ENCODE measurements around the gene ZFP3. TPM values are rescaled to one million over a fixed set of nuclear protein-coding genes. Genes with fewer than 3 reads are reported as not detected.
"Not testable (repeated sequence)": the region's sequence is repeated elsewhere in the genome, so short reads cannot be mapped to it uniquely, and the experiment has no call there.

ZFP3 gene
- polyA plus RNA-seq, 4 donors: 11.9 to 15.7 (median 14.4) TPM

GRCh38 chr17:5136580-5137412 lies 58.5 kb downstream of the ZFP3 start:
- DNase-seq (ENCODE audit: low read depth in 4 of 4, low spot score in 2 of 4): not testable (repeated sequence)

- not testable (repeated sequence) for DNase-seq (ENCODE audit: low read depth in 4 of 4, low spot score in 2 of 4)
These were observed 59.4 kb downstream of the ZFP3 start for GRCh38 chr17:5137511-5138197.

- not testable (repeated sequence) for DNase-seq (ENCODE audit: low read depth in 4 of 4, low spot score in 2 of 4)
These were observed 59.9 kb downstream of the ZFP3 start for GRCh38 chr17:5138198-5138544.

DNA sequence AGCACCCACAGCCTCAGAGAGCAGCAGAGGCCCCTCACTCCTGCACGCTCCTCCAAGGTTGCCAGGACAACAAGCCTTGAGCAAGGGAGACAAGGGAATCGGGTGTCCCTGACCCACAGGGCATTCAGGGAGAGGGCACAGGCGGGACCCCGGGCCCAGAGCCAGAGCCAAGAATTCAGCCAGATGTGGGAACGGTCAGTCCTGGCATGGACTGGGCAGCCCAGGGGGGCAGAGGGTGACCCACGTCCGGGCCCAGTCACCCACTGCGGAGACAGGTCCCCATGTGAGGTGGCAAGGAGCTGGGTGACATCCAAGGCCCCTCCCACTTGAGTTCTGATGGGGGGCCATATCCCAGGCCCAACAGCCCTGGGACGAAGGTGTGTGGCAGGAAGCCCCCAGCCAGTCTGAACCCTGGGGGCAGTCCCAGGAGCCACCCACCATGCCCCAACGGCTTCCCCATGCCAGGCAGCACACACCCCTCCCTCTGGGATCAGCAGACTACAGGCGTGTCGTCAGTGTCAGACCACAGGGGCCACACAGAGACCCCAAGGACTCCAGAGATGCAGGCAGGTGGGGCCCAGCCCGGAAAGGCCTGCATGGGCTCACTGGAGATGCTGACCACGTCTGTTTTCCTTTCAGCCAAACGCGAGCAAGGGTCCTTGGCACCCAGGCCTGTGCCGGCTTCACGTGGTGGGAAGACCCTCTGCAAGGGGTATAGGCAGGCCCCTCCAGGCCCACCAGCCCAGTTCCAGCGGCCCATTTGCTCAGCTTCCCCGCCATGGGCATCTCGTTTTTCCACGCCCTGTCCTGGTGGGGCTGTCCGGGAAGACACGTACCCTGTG lies 60.6 kb downstream of the ZFP3 start:
- DNase-seq (ENCODE audit: low read depth in 4 of 4, low spot score in 2 of 4): no peak

- no peak for DNase-seq (ENCODE audit: low read depth in 4 of 4, low spot score in 2 of 4)
These were observed 61.1 kb downstream of the ZFP3 start for GRCh38 chr17:5139458-5139732.

- not testable (repeated sequence) for DNase-seq (ENCODE audit: low read depth in 4 of 4, low spot score in 2 of 4)
These were observed 64.6 kb downstream of the ZFP3 start for GRCh38 chr17:5142877-5143276.

Other genes with a start within 250 kb of the ZFP3 start
- 10 to 100 TPM; 43.0 to 71.4 (median 57.4) TPM for gene MINK1, start 245.1 kb upstream of the ZFP3 start, polyA plus RNA-seq (ENCODE audit: insufficient read length in 4 of 4)
- gene C17orf107, start 178.9 kb upstream of the ZFP3 start, polyA plus RNA-seq (ENCODE audit: insufficient read length in 4 of 4): 1 to 10 TPM; 1.2 to 2.4 (median 1.7) TPM
- gene CHRNE, start 175.4 kb upstream of the ZFP3 start, polyA plus RNA-seq (ENCODE audit: insufficient read length in 4 of 4): 1 to 10 TPM; 1.3 to 2.4 (median 1.7) TPM
- 1 to 10 TPM; 1.4 to 3.1 (median 2.4) TPM for gene GP1BA, start 146.2 kb upstream of the ZFP3 start, polyA plus RNA-seq (ENCODE audit: insufficient read length in 4 of 4)
- 10 to 100 TPM; 71.0 to 94.7 (median 83.0) TPM for gene SLC25A11, start 138.4 kb upstream of the ZFP3 start, polyA plus RNA-seq (ENCODE audit: insufficient read length in 4 of 4)
- 100 to 1,000 TPM; 129 to 142 (median 134) TPM for gene RNF167, start 138.2 kb upstream of the ZFP3 start, polyA plus RNA-seq (ENCODE audit: insufficient read length in 4 of 4)
- 100 to 1,000 TPM; 336 to 541 (median 424) TPM for gene PFN1, start 129.9 kb upstream of the ZFP3 start, polyA plus RNA-seq (ENCODE audit: insufficient read length in 4 of 4)
- gene ENO3, start 127.3 kb upstream of the ZFP3 start, polyA plus RNA-seq (ENCODE audit: insufficient read length in 4 of 4): 10 to 100 TPM; 17.7 to 35.0 (median 26.8) TPM
- 100 to 1,000 TPM in 3 of 4 donors, 10 to 100 TPM in 1; 97.2 to 111 (median 106) TPM for gene SPAG7, start 110.7 kb upstream of the ZFP3 start, polyA plus RNA-seq (ENCODE audit: insufficient read length in 4 of 4)
- 10 to 100 TPM; 22.7 to 38.4 (median 27.9) TPM for gene CAMTA2, start 90.8 kb upstream of the ZFP3 start, polyA plus RNA-seq (ENCODE audit: insufficient read length in 4 of 4)
- 1 to 10 TPM; 6.4 to 9.9 (median 8.5) TPM for gene INCA1, start 80.9 kb upstream of the ZFP3 start, polyA plus RNA-seq (ENCODE audit: insufficient read length in 4 of 4)
- 10 to 100 TPM; 77.1 to 93.7 (median 87.7) TPM for gene KIF1C, start 80.5 kb upstream of the ZFP3 start, polyA plus RNA-seq (ENCODE audit: insufficient read length in 4 of 4)
- under 1 TPM; 0.21 to 0.51 (median 0.36) TPM for gene SLC52A1, start 43.0 kb upstream of the ZFP3 start, polyA plus RNA-seq (ENCODE audit: insufficient read length in 4 of 4)
- 10 to 100 TPM; 19.1 to 53.1 (median 21.7) TPM for gene ZNF232, start 33.4 kb downstream of the ZFP3 start, polyA plus RNA-seq (ENCODE audit: insufficient read length in 4 of 4)
- gene USP6, start 37.6 kb downstream of the ZFP3 start, polyA plus RNA-seq (ENCODE audit: insufficient read length in 4 of 4): 10 to 100 TPM in 1 of 4 donors, 1 to 10 TPM in 3; 2.2 to 20.1 (median 3.6) TPM
- 10 to 100 TPM; 16.6 to 28.9 (median 22.7) TPM for gene ZNF594, start 113.4 kb downstream of the ZFP3 start, polyA plus RNA-seq (ENCODE audit: insufficient read length in 4 of 4)
- gene SCIMP, start 156.4 kb downstream of the ZFP3 start, polyA plus RNA-seq (ENCODE audit: insufficient read length in 4 of 4): 1 to 10 TPM; 1.2 to 2.4 (median 1.7) TPM
- 10 to 100 TPM; 51.8 to 70.8 (median 61.8) TPM for gene RABEP1, start 203.8 kb downstream of the ZFP3 start, polyA plus RNA-seq (ENCODE audit: insufficient read length in 4 of 4)